NCI-H345 treated with DMSO at 0.1 percent for 48 hours (cell line): ENCODE measurements around the gene MEIS1.

Experiments used
- DNase-seq: peaks from one replicate; lab custom pipeline; 2025; ENCODE audit not compliant: unreplicated experiment; lab: John Stamatoyannopoulos, UW

MEIS1 gene

DNA sequence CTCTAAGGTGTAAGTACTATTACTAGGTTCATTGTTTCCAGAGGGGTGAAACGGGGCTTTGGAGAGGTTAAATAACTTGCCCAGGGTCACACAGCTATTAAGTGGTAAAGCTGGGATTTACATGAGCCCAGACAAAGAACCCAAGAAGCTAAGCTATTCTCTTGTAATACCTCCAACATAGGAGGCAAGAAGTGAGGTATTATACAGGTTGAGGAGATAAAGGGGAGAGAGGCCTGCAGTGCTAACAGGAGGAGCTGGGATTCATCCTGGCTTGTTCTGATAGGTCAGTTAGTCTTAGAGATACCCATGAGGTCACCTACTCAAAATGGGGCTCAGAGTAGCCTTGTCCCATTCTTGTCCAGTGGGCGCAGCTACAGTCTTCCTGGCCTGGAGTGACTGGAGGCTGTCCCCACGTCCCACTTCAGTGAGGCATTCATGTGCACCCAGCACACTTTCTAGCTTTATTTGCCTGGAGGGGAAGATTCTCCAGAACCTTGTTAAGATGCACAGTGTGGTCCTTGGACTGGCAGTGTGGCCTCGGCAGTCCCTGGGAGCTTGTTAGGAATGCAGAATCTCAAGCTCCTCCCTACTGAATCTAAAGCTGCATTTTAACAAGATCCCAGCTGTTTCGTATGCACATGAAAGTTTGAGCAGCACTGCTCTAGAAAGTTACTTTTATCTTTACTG is 63.5 kb downstream of the MEIS1 start:
- DNase-seq = no peak

- DNase-seq = no peak
These were observed 66.3 kb downstream of the MEIS1 start for GRCh38 chr2:66501267-66501666.

GRCh38 chr2:66506265-66506664 is 71.3 kb downstream of the MEIS1 start:
- DNase-seq = no peak

DNA sequence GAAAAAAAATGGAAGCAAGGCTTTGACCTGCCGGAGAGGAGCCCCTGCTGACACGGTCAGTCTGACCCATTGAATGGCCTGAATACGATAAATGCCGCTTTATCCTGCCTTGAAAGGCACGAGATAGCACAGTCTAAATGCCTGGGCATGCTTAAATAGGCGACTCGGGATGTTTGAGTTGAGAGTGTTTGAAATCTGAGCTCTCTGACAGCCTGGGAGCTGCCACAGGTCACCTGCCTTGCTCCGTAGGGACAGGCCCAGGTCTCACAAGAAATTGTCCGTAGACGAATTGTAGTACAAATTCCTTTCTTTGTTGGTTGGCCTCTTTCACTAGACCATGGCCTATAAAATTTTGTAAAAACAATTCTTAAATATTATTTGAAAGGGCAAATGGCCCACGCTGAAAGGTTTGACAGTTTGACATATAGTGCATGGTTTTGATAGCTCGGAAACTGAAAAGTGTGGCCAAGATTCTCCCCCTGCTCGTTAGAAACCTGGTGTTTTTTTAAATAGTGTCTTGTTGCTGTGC is 72.8 kb downstream of the MEIS1 start:
- DNase-seq = no peak

DNA sequence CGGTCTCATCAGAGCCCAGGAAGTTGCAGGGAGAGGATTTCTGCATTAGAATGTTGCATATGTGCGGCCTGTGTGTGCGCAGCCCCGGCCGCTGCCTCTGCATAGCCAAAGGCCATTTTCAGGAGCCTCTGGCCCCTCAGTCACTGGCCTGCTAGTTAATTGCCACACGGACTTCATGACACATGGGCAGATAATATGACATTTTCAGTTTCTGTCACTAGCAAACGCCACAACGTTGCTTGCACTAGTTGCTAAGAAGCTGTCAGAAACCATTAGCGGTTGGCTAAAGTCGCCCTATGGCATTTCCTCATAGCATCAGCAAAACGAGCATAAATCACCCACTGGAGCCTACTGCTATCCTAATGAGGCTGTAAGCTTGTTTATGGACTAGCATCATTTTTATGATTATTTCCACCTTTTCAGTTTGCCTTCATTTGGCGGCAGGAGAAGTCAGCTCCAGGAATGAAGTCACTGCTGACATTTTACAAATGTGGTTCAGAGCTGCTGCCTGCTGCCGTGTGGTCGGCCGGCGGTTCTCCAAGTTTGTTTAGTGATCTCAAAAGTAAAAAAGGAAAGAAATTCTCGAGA is 73.7 kb downstream of the MEIS1 start:
- DNase-seq = no peak

- no peak for DNase-seq
These were observed 74.4 kb downstream of the MEIS1 start for GRCh38 chr2:66509326-66509811.

- no peak for DNase-seq
These were observed 77.7 kb downstream of the MEIS1 start for GRCh38 chr2:66512626-66513025.

- no peak for DNase-seq
These were observed 80.8 kb downstream of the MEIS1 start for GRCh38 chr2:66515743-66516142.

DNA sequence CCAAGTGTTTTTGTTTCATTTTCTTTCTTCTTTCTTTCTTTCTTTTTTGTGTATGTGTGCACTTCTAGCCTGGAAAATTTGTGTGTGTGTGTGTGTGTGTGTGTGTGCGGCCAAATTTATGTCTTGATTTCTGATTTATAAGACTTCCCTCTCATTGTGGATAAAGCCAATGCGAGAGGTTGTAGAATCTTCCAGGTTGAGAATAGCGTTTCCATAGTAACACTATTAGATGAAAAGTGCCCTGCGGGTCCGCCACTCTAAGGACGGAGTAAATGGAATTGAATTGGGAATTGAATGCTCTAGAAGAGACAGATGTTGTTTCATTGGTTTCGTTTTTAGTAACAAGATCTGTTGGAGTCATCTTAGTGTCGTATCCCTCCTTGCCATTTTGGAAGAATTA is 81.6 kb downstream of the MEIS1 start:
- no peak for DNase-seq

DNA sequence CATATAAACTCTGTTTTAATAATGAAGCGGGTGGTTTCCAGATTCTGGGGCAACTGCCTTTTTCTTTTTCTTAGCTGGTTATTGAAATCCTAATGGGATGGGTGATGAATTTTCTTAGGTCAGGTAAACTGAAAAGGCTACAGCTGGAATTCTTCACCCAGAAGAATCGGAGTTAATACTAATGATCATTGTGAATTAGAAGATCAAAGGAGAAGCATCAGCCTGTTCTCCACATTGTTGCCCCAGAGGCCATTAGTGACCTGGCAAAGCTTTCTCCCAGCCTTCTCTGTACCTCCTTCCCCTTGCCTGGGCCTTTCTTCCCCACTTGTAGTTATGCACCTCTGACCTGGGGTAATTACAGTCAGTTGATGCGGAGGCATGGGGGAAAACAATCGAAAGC is 82.8 kb downstream of the MEIS1 start:
- no peak for DNase-seq

- DNase-seq = no peak
These were observed 84.4 kb downstream of the MEIS1 start for GRCh38 chr2:66519264-66519843.

DNA sequence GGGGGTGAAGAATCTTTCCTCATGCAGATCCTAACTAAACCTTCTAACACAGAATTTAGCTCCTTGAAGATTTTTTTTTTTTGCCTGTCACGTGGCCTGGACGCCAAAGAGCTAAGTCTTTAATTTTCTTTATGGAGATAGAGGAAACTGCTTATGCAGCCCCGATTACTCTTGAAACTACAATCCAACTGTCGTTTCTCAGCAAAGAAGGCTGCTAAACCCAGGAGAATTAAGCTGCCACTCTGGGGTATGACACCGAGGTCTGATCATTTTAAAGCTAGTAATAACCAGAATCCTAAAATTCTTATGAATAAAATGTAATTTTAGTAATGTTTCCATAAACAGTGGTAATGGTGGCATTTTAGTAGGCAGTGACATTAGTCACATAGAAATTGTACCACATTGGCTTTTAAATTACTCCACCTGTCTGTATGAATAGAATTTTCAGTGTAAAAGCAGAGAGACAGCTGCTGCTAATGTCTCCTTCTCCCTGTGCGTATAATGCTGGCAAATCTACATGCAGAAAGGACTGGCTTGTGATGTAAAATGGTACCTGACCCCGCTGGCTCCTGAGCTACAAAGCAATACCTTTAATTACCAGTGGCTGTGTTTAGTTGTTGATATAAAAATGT is 86.5 kb downstream of the MEIS1 start:
- DNase-seq = no peak

DNA sequence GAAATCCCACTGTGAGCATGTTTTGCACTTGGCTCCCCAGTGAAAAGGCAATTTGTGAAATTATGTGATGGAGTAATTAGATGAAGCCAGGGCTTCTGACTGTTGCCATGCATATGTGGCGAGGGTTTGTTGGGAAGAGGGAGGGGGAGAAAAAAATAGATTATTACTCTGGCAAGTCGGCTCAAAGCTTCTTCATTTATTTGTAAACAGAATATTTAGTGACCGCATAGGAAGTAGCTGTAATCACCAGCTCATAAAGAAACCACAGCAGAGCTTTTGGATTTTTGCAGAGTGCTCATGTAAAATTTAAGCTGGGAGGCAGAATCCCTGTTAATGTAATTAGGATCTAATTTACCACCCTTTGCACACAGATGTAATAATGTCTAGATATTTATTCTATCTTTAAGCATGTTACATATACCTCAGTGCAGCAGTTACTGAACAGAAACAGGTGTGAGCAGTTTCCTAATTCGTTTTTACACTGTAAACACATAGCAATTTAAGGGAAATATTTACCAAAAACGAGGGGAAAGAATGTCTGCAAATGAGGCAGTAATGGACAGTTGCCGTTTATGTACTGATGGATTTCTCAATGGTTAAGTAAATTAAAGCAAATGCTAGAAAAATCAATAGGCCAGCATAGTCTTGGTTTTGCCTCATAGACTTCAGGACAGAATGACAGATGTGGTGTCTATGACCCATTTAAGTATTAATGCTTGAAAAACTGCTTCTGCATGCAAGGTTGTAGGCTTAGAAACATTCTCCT is 87.9 kb downstream of the MEIS1 start:
- DNase-seq = no peak

DNA sequence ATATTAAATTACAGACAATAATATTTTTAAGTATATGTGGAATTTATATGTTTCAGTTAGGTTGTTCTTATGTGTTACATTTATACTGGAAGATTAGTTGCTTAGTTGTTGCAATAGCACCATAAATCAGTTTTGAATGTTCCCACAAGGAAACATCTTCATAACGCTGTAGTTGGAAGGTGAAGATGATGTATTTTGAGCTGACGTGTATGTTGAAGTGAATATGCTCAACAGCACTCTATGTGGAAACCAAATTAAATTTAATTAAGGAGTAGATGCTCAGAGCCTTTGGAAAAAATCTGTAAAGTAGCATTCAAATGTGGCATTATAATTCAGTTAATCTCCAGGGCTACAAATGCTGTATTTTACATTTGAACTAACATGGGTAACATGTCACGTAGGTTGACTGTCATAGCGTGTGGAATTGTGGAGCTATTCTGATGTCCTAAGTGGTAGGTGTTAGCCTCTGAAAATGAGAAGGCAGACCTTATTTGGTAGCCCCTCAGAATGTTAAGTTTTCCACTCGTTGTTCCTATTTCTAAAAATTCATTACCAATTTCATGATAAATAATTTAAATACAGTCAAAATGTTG is 88.5 kb downstream of the MEIS1 start:
- DNase-seq = no peak

DNA sequence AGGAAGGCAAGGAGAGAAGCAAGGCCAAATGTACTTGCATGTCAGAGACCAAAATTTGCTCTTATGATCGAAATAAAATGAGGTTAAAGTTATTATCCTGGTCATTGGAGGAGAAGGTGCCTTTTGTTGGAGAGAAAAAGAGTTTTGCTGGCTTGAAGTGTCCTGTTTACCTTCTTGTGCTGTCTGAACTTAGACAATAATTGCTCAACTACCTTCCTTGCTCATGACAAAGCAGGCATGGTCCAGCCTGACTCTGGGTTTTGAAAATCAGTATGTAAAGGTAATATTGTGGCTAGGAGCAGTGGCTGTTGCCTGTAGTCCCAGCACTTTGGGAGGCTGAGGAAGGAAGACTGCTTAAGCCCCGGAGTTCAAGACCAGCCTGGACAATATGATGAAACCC is 89.1 kb downstream of the MEIS1 start:
- no peak for DNase-seq

GRCh38 chr2:66525606-66526005 is 90.7 kb downstream of the MEIS1 start:
- no peak for DNase-seq

DNA sequence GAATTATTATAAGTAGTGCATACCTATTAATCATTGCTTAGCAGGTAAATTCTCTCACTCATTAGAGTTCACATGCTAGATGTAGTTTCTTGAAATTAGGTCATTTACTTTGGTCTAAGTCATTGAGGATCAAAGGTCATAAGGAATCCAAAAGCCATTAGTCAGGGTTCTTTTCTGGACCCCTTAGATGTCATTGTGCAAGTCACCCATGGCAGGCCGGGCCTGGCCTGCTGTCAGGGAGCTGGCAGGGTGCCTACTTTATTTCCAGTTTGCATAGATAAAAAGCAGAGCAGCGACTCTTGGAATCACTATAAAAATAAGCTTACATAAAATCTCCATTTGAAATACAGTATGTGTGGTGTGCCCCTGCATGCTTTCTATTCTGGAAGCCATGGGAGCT is 91.3 kb downstream of the MEIS1 start:
- no peak for DNase-seq

DNA sequence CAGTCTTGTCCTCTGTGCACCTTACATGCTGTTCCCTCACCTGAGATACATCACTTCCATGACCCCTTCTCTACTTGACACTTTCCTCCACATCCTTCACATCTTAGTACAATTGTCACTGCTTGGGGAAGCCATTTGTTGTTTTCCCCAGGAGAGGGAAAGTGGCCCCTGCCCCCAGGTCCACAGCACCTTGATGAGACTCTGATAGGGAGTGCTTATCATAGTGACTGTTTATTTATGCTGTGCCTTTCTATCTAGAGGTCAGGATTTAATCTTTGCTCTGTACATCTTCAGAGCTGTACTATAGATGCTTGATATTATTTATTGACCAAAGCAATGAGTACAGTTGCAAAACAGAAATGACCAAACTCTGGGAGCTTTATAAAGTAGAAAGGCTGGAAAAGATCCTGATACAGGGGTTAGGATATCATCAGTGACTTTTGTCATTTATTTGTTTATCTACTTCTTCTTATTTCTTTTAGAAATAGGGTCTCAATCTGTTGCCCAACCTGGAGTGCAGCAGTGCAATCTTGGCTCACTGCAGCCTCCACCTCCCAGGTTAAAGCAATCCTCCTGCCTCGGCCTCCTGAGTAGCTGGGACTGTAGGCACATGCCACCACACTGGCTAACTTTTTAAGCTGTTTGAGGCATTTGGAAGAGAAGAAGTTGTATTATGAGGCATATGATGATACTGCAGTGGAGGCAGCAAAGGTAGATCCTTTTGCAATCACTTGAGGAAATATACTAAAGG is 94.2 kb downstream of the MEIS1 start:
- DNase-seq = no peak

DNA sequence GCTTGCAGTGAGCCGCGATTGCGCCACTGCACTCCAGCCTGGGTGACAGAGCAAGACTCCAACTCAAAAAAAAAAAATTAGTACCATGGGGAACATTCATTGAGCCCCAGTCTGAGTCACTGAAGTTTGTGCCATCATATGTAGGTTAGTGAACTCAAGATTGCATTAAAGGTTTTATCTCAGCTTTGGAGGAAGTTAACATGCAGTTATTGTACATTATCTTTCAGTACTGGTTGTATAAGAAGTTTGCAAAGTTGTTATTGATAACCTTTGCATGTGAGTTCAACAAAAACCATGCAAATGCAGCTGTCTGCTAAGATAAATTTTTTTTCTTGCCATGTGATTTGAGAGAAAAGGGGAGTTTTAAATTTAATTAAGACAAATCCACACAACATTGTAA is 95.7 kb downstream of the MEIS1 start:
- DNase-seq = no peak

DNA sequence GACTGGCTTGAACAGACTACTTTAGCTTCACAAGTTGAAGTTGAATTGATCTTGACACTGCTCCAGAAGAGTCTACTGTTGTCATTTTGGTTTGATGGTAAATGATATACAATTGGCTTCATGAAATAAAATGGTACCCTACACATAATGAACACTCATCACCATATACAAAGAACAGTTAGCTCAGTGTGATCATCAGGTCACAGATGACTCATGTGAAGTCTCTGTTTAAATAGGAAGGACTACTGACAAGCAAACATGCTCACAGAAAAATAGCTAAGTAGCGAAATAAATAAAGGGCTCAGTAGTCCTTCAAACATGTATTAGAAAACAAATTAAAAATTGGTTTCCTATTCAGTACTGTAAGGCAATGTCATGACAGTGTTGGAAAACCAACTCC is 96.2 kb downstream of the MEIS1 start:
- DNase-seq = no peak
